ENCODE results near the gene FGF18. TPM values are rescaled to one million over a fixed set of nuclear protein-coding genes. Genes with fewer than 3 reads are reported as not detected.

Gene FGF18
- total RNA-seq, 2 experiments from 2014 or later = 0.31 to 0.33 TPM

GRCh38 chr5:171435908-171436307, 16.5 kb downstream of the FGF18 start:
- no peak overlapping the region for H3K27ac Mint-ChIP-seq
- DNase-seq (no peak), ATAC-seq (ENCODE audit: poor library complexity) (no peak)
- no peaks in the 10 kb centered on the region for H3K36me3 Mint-ChIP-seq (ENCODE audit: low read depth)
- no peaks in the 10 kb centered on the region for H3K27me3 Mint-ChIP-seq
- no peaks in the 10 kb centered on the region for H3K4me1 ChIP-seq (ENCODE audit: insufficient read depth, low read length)
- no peak overlapping the region for H3K4me3 Mint-ChIP-seq
- H3K9me3 Mint-ChIP-seq = no peaks in the 10 kb centered on the region
- ChIA-PET CTCF (no interaction called here), POLR2A (no interaction called here)
- H3K9me3 ChIP-seq (ENCODE audit: control insufficient read depth in 1 of 2, insufficient read depth in 1 of 2, low read length in 2 of 2) = no peaks in the 10 kb centered on the region
- no peaks in the 10 kb centered on the region for H3K4me1 Mint-ChIP-seq (ENCODE audit: low read depth)
- no peak overlapping the region for H3K4me3 ChIP-seq (ENCODE audit: low read length)
- H3K36me3 ChIP-seq (ENCODE audit: insufficient read depth, low read length) = no peaks in the 10 kb centered on the region
- no peak overlapping the region for H3K27ac ChIP-seq (ENCODE audit: low read depth in 1 of 2, low read length in 2 of 2)
- intact Hi-C loops (cut with DNase I, micrococcal nuclease) = no loop called here
- no peak for TF ChIP-seq CTCF (IDR thresholded peaks at IDR 0.05)
- no peaks in the 10 kb centered on the region for H3K27me3 ChIP-seq (ENCODE audit: control insufficient read depth in 1 of 2, insufficient read depth in 2 of 2, low read length in 2 of 2)

DNA sequence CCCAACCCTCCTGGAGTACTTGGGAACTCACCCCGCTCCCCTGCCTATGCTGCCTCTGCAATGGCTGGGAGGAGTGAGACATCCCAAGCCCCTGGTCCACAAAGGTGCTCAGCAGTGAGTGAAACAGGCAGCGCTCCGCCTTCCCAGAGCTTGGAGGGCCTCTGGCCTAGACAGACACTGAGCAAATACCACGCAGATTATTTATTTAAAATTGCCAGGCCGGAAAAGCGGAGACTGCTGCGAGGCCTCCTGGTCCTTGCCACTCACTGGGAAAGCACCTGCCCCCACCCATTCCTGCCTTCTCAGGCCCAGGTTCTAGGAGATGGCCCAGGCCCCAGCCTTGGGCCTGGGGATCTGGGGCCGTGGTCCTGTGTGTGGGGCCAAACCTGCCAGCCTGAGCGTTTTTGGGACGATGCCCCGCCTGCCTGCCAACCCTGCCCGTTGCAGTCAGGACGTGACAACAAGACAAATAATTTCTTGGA, 17.4 kb downstream of the FGF18 start:
- CTCF ChIA-PET = no interaction called here
- Histone ChIP-seq H3K4me3 (ENCODE audit: low read length) (no peak overlapping the region), H3K27ac (ENCODE audit: low read depth in 1 of 2, low read length in 2 of 2) (no peak overlapping the region), H3K9me3 (ENCODE audit: control insufficient read depth in 1 of 2, insufficient read depth in 1 of 2, low read length in 2 of 2) (no peaks in the 10 kb centered on the region), H3K27me3 (ENCODE audit: control insufficient read depth in 1 of 2, insufficient read depth in 2 of 2, low read length in 2 of 2) (no peaks in the 10 kb centered on the region), H3K36me3 (ENCODE audit: insufficient read depth, low read length) (no peaks in the 10 kb centered on the region), H3K4me1 (ENCODE audit: insufficient read depth, low read length) (no peaks in the 10 kb centered on the region)
- Mint-ChIP-seq H3K36me3 (ENCODE audit: low read depth) (no peaks in the 10 kb centered on the region), H3K27me3 (no peaks in the 10 kb centered on the region), H3K4me1 (ENCODE audit: low read depth) (no peaks in the 10 kb centered on the region), H3K27ac (no peak overlapping the region), H3K9me3 (no peaks in the 10 kb centered on the region), H3K4me3 (no peak overlapping the region)
- DNase-seq = no peak
- no peak for ATAC-seq (ENCODE audit: poor library complexity)
- POLR2A ChIA-PET = no interaction called here
- no peak for TF ChIP-seq CTCF (IDR thresholded peaks at IDR 0.05)
- intact Hi-C loops (cut with DNase I, micrococcal nuclease) = no loop called here

DNA sequence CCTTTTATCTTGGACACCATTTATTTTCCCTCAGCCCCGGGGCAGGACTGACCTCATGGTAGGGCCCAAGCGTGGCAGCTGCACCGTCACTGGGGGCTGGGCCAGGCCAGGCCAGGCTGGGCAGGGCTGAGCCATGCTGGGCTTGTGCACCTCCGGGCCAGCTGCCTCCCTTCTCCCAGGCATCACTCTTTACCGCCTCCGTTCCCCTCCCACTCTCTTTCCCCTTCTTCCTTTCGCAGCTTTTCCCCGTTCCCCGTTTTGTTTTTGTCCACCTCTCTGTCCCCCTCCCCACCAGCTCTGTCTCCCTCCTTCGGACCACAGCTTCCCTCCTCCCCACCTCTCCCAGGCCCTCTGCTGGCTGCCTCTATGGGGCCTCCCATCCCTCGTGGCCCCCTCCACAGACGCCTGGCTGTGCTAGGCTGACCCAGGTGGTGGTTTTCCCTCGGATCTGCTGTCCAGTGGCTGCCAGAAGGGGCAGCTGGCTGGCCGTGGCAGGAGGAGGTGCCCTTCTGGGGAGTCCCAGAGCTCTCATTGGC, 17.9 kb downstream of the FGF18 start:
- intact Hi-C loops (cut with DNase I, micrococcal nuclease) = no loop called here
- POLR2A ChIA-PET = no interaction called here
- no peaks in the 10 kb centered on the region for H3K9me3 ChIP-seq (ENCODE audit: control insufficient read depth in 1 of 2, insufficient read depth in 1 of 2, low read length in 2 of 2)
- no peak overlapping the region for H3K27ac Mint-ChIP-seq
- no peak for ATAC-seq (ENCODE audit: poor library complexity)
- H3K4me3 Mint-ChIP-seq = no peak overlapping the region
- CTCF ChIA-PET = no interaction called here
- DNase-seq = no peak
- no peaks in the 10 kb centered on the region for H3K4me1 ChIP-seq (ENCODE audit: insufficient read depth, low read length)
- no peaks in the 10 kb centered on the region for H3K9me3 Mint-ChIP-seq
- H3K27me3 ChIP-seq (ENCODE audit: control insufficient read depth in 1 of 2, insufficient read depth in 2 of 2, low read length in 2 of 2) = no peaks in the 10 kb centered on the region
- H3K36me3 ChIP-seq (ENCODE audit: insufficient read depth, low read length) = no peaks in the 10 kb centered on the region
- no peak for TF ChIP-seq CTCF (IDR thresholded peaks at IDR 0.05)
- no peaks in the 10 kb centered on the region for H3K36me3 Mint-ChIP-seq (ENCODE audit: low read depth)
- H3K27me3 Mint-ChIP-seq = no peaks in the 10 kb centered on the region
- no peaks in the 10 kb centered on the region for H3K4me1 Mint-ChIP-seq (ENCODE audit: low read depth)
- no peak overlapping the region for H3K27ac ChIP-seq (ENCODE audit: low read depth in 1 of 2, low read length in 2 of 2)
- no peak overlapping the region for H3K4me3 ChIP-seq (ENCODE audit: low read length)
